Stimulated activated CD4-positive, alpha-beta T cell treated with anti-CD3 and anti-CD28 coated beads, TNF-alpha, amount 100 ng/mL, for 24 hours (primary cell): ENCODE measurements around the gene NSMCE3.

Experiments used
- DNase-seq, 3 experiments: peaks; one replicate each; pipeline ENCODE4 v3.0.0-alpha.2; 2020; ENCODE audit warnings: low read depth in 3 of 3

The NSMCE3 gene

GRCh38 chr15:29222129-29222853, 47.3 kb downstream of the NSMCE3 start:
- no peak for DNase-seq

GRCh38 chr15:29220852-29221251, 48.8 kb downstream of the NSMCE3 start:
- DNase-seq = no peak

- DNase-seq = no peak
Observed at GRCh38 chr15:29216955-29217354, 52.7 kb downstream of the NSMCE3 start.
